Endothelial cell of umbilical vein (primary cell): ENCODE results near the gene POLE4. TPM values are rescaled to one million over a fixed set of nuclear protein-coding genes. Genes with fewer than 3 reads are reported as not detected.

ENCODE experiments used
- BruUV-seq: library from RNA; stranded (reverse); fragments of 400-500 nt; replicated peaks from 2 replicates; lab custom pipeline; 2021; lab: Mats Ljungman, UMichigan
- CTCF ChIA-PET: fragments of 300-600, 350-600 bp; sonication (Branson Sonifier 250); formaldehyde crosslinking; loops from one replicate; lab custom pipeline; 2021; ENCODE audit warnings: antibody characterized with exemption, inconsistent platforms; lab: Charles Lee
- POLR2A ChIA-PET: fragments of 300-600, 350-600 bp; sonication (Branson Sonifier 250); formaldehyde crosslinking; loops from one replicate; lab custom pipeline; 2021; ENCODE audit warnings: antibody characterized with exemption, inconsistent platforms; lab: Charles Lee
- DNase-seq: peaks from one replicate; pipeline ENCODE4 v3.0.0-alpha.2; 2011; ENCODE audit warnings: low read depth, low spot score
- FAIRE-seq: peaks from 2 replicates; lab custom pipeline; 2011; peaks lifted over from hg19 to GRCh38; lab: Jason Lieb, UNC
- H2AFZ ChIP-seq: 2 replicates; pipeline ENCODE4 v1.6.0; 2012; ENCODE audit warnings: low read depth, low read length, control low read depth, inconsistent platforms
- H3K27ac ChIP-seq: 2 replicates; pipeline ENCODE4 v1.5.1; 2011; ENCODE audit warnings: low read depth, mild to moderate bottlenecking, control low read depth, low read length, moderate library complexity; ENCODE audit not compliant: insufficient read depth
- H3K27me3 ChIP-seq, 2 experiments: 2 replicates each; pipeline versions ENCODE4 v1.6.0 to v1.6.1; 2011; ENCODE audit warnings: low read length in 2 of 2, mixed read lengths in 1 of 2; ENCODE audit not compliant: control insufficient read depth in 2 of 2, insufficient read depth in 2 of 2
- H3K36me3 ChIP-seq, 2 experiments: 2 replicates in 1 of 2; 3 replicates in 1 of 2; pipeline ENCODE4 v1.5.1; 2011; ENCODE audit warnings: low read length in 2 of 2, mild to moderate bottlenecking in 1 of 2, moderate library complexity in 1 of 2; ENCODE audit not compliant: control insufficient read depth in 2 of 2, insufficient read depth in 2 of 2; ENCODE audit errors: extremely low read depth in 1 of 2
- H3K4me1 ChIP-seq: 3 replicates; pipeline ENCODE4 v1.5.1; 2011; ENCODE audit warnings: mild to moderate bottlenecking, low read length; ENCODE audit not compliant: control insufficient read depth, insufficient read depth; ENCODE audit errors: extremely low read depth
- H3K4me2 ChIP-seq: 2 replicates; pipeline ENCODE4 v1.6.1; 2011; ENCODE audit warnings: low read length, control low read depth, mixed read lengths; ENCODE audit not compliant: insufficient read depth
- H3K4me3 ChIP-seq, 3 experiments: fragments of 200-600 bp in 1 of 3; sonication (generic), shearing (Covaris generic) in 1 of 3; replicated peaks in 1 of 3; 2 replicates each; pipeline ENCODE4 v1.5.1; 2011 to 2016; ENCODE audit warnings: control low read depth in 3 of 3, low read length in 3 of 3, mild to moderate bottlenecking in 2 of 3, inconsistent platforms in 1 of 3, low read depth in 1 of 3, moderate library complexity in 1 of 3; ENCODE audit not compliant: insufficient read depth in 1 of 3
- H3K79me2 ChIP-seq: 2 replicates; pipeline ENCODE4 v1.6.0; 2012; ENCODE audit warnings: low read length, inconsistent platforms; ENCODE audit not compliant: control insufficient read depth, insufficient read depth
- H3K9ac ChIP-seq: replicated peaks from 2 replicates; pipeline ENCODE3; 2011; ENCODE audit warnings: low read length, control low read depth; ENCODE audit not compliant: insufficient read depth; ENCODE audit errors: extremely low read depth
- H3K9me1 ChIP-seq: replicated peaks from 3 replicates; pipeline ENCODE4 v1.6.0; 2011; ENCODE audit warnings: mild to moderate bottlenecking, low read length; ENCODE audit not compliant: control insufficient read depth, insufficient read depth; ENCODE audit errors: extremely low read depth
- H3K9me3 ChIP-seq: replicated peaks from 2 replicates; pipeline ENCODE4 v1.5.1; 2012; ENCODE audit warnings: low read length, inconsistent platforms; ENCODE audit not compliant: control insufficient read depth, insufficient read depth
- H4K20me1 ChIP-seq: replicated peaks from 2 replicates; pipeline ENCODE3; 2011; ENCODE audit warnings: mild to moderate bottlenecking, low read length; ENCODE audit not compliant: control insufficient read depth, insufficient read depth; ENCODE audit errors: extremely low read depth
- CTCF ChIP-seq, 2 donors: IDR thresholded peaks; 1 replicate in 1 of 2; 2 replicates in 1 of 2; pipeline ENCODE4 v1.5.1; 2011; ENCODE audit warnings: low read length in 2 of 2, mild to moderate bottlenecking in 2 of 2, moderate library complexity in 2 of 2, control low read depth in 1 of 2, inconsistent platforms in 1 of 2, low read depth in 1 of 2; ENCODE audit not compliant: insufficient read depth in 1 of 2; ENCODE audit errors: extremely low read depth in 1 of 2
- EZH2 ChIP-seq: IDR thresholded peaks from 2 replicates; pipeline ENCODE4 v1.6.1; 2012; ENCODE audit warnings: borderline replicate concordance, low read depth, mild to moderate bottlenecking, moderate library complexity, low read length, inconsistent platforms; ENCODE audit not compliant: severe bottlenecking
- FOS ChIP-seq: IDR thresholded peaks from 2 replicates; pipeline ENCODE4 v1.6.1; 2011; ENCODE audit warnings: mild to moderate bottlenecking, low read length, moderate library complexity, borderline replicate concordance; ENCODE audit not compliant: insufficient read depth
- GATA2 ChIP-seq: IDR thresholded peaks from 2 replicates; pipeline ENCODE4 v1.7.0; 2011; ENCODE audit warnings: low read depth, mild to moderate bottlenecking, moderate library complexity, mixed read lengths, low read length; ENCODE audit not compliant: insufficient read length, insufficient read depth
- JUN ChIP-seq: IDR thresholded peaks from 2 replicates; pipeline ENCODE4 v1.6.1; 2011; ENCODE audit warnings: borderline replicate concordance, low read depth; ENCODE audit not compliant: insufficient read length, insufficient read depth
- MAX ChIP-seq: IDR thresholded peaks from 2 replicates; pipeline ENCODE4 v1.6.1; 2011; ENCODE audit not compliant: insufficient read depth, insufficient read length
- MYC ChIP-seq: IDR thresholded peaks from one replicate; pipeline ENCODE4 v1.6.1; 2011; ENCODE audit warnings: mild to moderate bottlenecking, low read depth, low read length
- POLR2A ChIP-seq: IDR thresholded peaks from 2 replicates; pipeline ENCODE4 v1.6.1; 2012; ENCODE audit warnings: low read depth, mild to moderate bottlenecking, control low read depth, low read length
- POLR2AphosphoS5 ChIP-seq: IDR thresholded peaks from 2 replicates; pipeline ENCODE4 v1.6.1; 2012; ENCODE audit warnings: low read depth, mild to moderate bottlenecking, control low read depth, low read length, moderate library complexity; ENCODE audit not compliant: insufficient read depth
- dilution Hi-C: fragments of 300-500 bp; cut with MboI; formaldehyde crosslinking; loops from one replicate; pipeline ENCODE4 v1.15.0; 2019; ENCODE audit warnings: low sequenced_read_pairs; ENCODE audit not compliant: extremely low pct_ligation_motif_present
- intact Hi-C: fragments of 100-400 bp; cut with micrococcal nuclease; formaldehyde crosslinking; loops from one replicate; pipeline ENCODE4 v1.10.0; 2022
- polyA plus RNA-seq, 4 experiments: library from polyadenylated mRNA; depleted of rRNA in 3 of 4; stranded (reverse) in 3 of 4; unstranded in 1 of 4; fragments of >200 nt; gene quantifications; 2 replicates each; pipeline versions ENCODE4 v1.2.1 to v1.2.3, GENCODE V29; 2011 to 2012; ENCODE audit warnings: missing spikeins in 1 of 4
- total RNA-seq: library from RNA; stranded (reverse); gene quantifications from 2 replicates; pipeline ENCODE4 v1.2.3, GENCODE V29; 2021

Gene POLE4
- total and polyA plus RNA-seq, 2 donors (not counting 3 experiments of a cell fraction or from before 2014, with no cell fraction given), result 21.4 to 42.6 TPM

GRCh38 chr2:75007819-75008218 is 49.4 kb downstream of the POLE4 start:
- Histone ChIP-seq H3K79me2 (no peaks in the 10 kb centered on the region), H2AFZ (no peak overlapping the region), H3K36me3 (no peaks in the 10 kb centered on the region), H3K9me3 (no peaks in the 10 kb centered on the region), H3K9me1 (no peaks in the 10 kb centered on the region), H3K4me1 (no peaks in the 10 kb centered on the region), H3K27me3 (no peaks in the 10 kb centered on the region), H3K9ac (no peak overlapping the region), H3K4me2 (no peak overlapping the region), H3K27ac (no peak overlapping the region), H3K4me3 (no peak overlapping the region), H4K20me1 (no peaks in the 10 kb centered on the region)
- POLR2A ChIA-PET, result no interaction called here
- CTCF ChIA-PET, result no interaction called here
- BruUV-seq, result no TSS peak
- dilution Hi-C loops (no loop called here), intact Hi-C loops (no loop called here)
- no peak for DNase-seq
- no peak for FAIRE-seq
- TF ChIP-seq FOS (no peak), GATA2 (no peak), MAX (no peak), POLR2AphosphoS5 (no peak), MYC (no peak), JUN (no peak), POLR2A (no peak), EZH2 (no peak), CTCF (IDR thresholded peaks at IDR 0.05; ENCODE audit: extremely low read depth in 1 of 2, insufficient read depth in 1 of 2, low read depth in 1 of 2, low read length in 2 of 2) (no peak)
